HG02970 (cell line): ENCODE data around the gene STK10.

Experiments
- ATAC-seq: cut with Tn5 transposase; IDR thresholded peaks from one replicate; pipeline ENCODE4 v1.9.1; 2021; ENCODE audit warnings: mild to moderate bottlenecking, moderate library complexity, moderate number of reproducible peaks; ENCODE audit not compliant: unreplicated experiment, low FRiP score

The STK10 gene

GRCh38 chr5:172093965-172094364 lies 94.1 kb downstream of the STK10 start:
- ATAC-seq, result no peak

- ATAC-seq, result no peak
These were observed 94.5 kb downstream of the STK10 start for GRCh38 chr5:172093559-172093958.

GRCh38 chr5:172091956-172092732 lies 95.9 kb downstream of the STK10 start:
- ATAC-seq, result no peak

GRCh38 chr5:172090976-172091547 lies 97.0 kb downstream of the STK10 start:
- ATAC-seq, result no peak

- ATAC-seq, result no peak
These were observed 98.5 kb downstream of the STK10 start for GRCh38 chr5:172089298-172090117.

GRCh38 chr5:172088801-172089200 lies 99.2 kb downstream of the STK10 start:
- no peak for ATAC-seq

- no peak for ATAC-seq
These were observed 101.6 kb downstream of the STK10 start for GRCh38 chr5:172086194-172086975.

GRCh38 chr5:172085738-172086137 lies 102.3 kb downstream of the STK10 start:
- no peak for ATAC-seq

- no peak for ATAC-seq
These were observed 105.8 kb downstream of the STK10 start for GRCh38 chr5:172082180-172082579.

- no peak for ATAC-seq
These were observed 108.1 kb downstream of the STK10 start for GRCh38 chr5:172079876-172080275.

GRCh38 chr5:172078726-172079345 lies 109.2 kb downstream of the STK10 start:
- no peak for ATAC-seq

GRCh38 chr5:172077664-172078425 lies 110.2 kb downstream of the STK10 start:
- ATAC-seq, result no peak

GRCh38 chr5:172076761-172077244 lies 111.2 kb downstream of the STK10 start:
- ATAC-seq, result no peak

- no peak for ATAC-seq
These were observed 112.4 kb downstream of the STK10 start for GRCh38 chr5:172075656-172076055.

GRCh38 chr5:172074896-172075295 lies 113.1 kb downstream of the STK10 start:
- ATAC-seq, result no peak

GRCh38 chr5:172071309-172071875 lies 116.6 kb downstream of the STK10 start:
- no peak for ATAC-seq

GRCh38 chr5:172065431-172066065 lies 122.5 kb downstream of the STK10 start:
- ATAC-seq, result no peak

GRCh38 chr5:172064766-172065165 lies 123.3 kb downstream of the STK10 start:
- ATAC-seq, result no peak
